Measurements from ENCODE around the gene REV1.
"Not testable (repeated sequence)": the region's sequence is repeated elsewhere in the genome, so short reads cannot be mapped to it uniquely, and the experiment has no call there.

The REV1 gene

GRCh38 chr2:99489761-99490622, at the start of gene REV1:
REV1 (minus strand) TSS chr2:99490017; CDS start chr2:99464975, 25,042 bp downstream.
- peak; percentile 85 for DNase-seq

GRCh38 chr2:99537910-99538485, 48.2 kb upstream of the REV1 start:
- no peak for DNase-seq

- DNase-seq, result no peak
Observed at GRCh38 chr2:99524056-99524455, 34.2 kb upstream of the REV1 start.

- no peak for DNase-seq
Observed at GRCh38 chr2:99522157-99522556, 32.3 kb upstream of the REV1 start.

GRCh38 chr2:99520813-99521212, 31.0 kb upstream of the REV1 start:
- no peak for DNase-seq

GRCh38 chr2:99520195-99520594, 30.4 kb upstream of the REV1 start:
- no peak for DNase-seq

GRCh38 chr2:99514357-99514756, 24.5 kb upstream of the REV1 start:
- no peak for DNase-seq

GRCh38 chr2:99512181-99512591, 22.4 kb upstream of the REV1 start:
- DNase-seq, result no peak

GRCh38 chr2:99509387-99509786, 19.6 kb upstream of the REV1 start:
- no peak for DNase-seq

GRCh38 chr2:99507937-99508818, 18.4 kb upstream of the REV1 start:
- no peak for DNase-seq

- DNase-seq, result no peak
Observed at GRCh38 chr2:99504844-99505584, 15.2 kb upstream of the REV1 start.

- DNase-seq, result not testable (repeated sequence)
Observed at GRCh38 chr2:99503662-99504416, 14.0 kb upstream of the REV1 start.

- no peak for DNase-seq
Observed at GRCh38 chr2:99496021-99496420, 6.2 kb upstream of the REV1 start.

- no peak for DNase-seq
Observed at GRCh38 chr2:99495115-99495860, 5.5 kb upstream of the REV1 start.

GRCh38 chr2:99492721-99493120, 2.9 kb upstream of the REV1 start:
- no peak for DNase-seq

- no peak for DNase-seq
Observed at GRCh38 chr2:99490623-99491461, 1.0 kb upstream of the REV1 start.

GRCh38 chr2:99489063-99489760, 605 bp downstream of the REV1 start:
- peak; percentile 49 for DNase-seq

GRCh38 chr2:99488539-99489062, 1.2 kb downstream of the REV1 start:
- no peak for DNase-seq

- no peak for DNase-seq
Observed at GRCh38 chr2:99487906-99488305, 1.9 kb downstream of the REV1 start.

Data from NK-92 treated with Interleukin-12 subunit alpha and Interleukin-12 subunit beta, amount 100 ng/mL, for 24 hours (cell line).